LHCN-M2 (cell line): ENCODE data around the gene SEPTIN11. TPM values are rescaled to one million over a fixed set of nuclear protein-coding genes. Genes with fewer than 3 reads are reported as not detected.
"Not testable (repeated sequence)": the region's sequence is repeated elsewhere in the genome, so short reads cannot be mapped to it uniquely, and the experiment has no call there.

Source experiments
- DNase-seq: peaks from one replicate; pipeline ENCODE4 v3.0.0-alpha.2; 2012; ENCODE audit warnings: low read depth
- total RNA-seq: library from RNA; depleted of rRNA; stranded (reverse); fragments of >200 nt; gene quantifications from 2 replicates; pipeline ENCODE4 v1.2.3, GENCODE V29; 2014

The SEPTIN11 gene
- total RNA-seq, 1 experiment from 2014 or later, result 202 TPM

GRCh38 chr4:76952071-76952470 lies 2.5 kb downstream of the SEPTIN11 start:
- DNase-seq, result no peak

- DNase-seq, result no peak
Measured at GRCh38 chr4:76952656-76953582, 3.4 kb downstream of the SEPTIN11 start.

GRCh38 chr4:76953956-76954355 lies 4.4 kb downstream of the SEPTIN11 start:
- no peak for DNase-seq

- peak; percentile 43 for DNase-seq
Measured at GRCh38 chr4:76954489-76954888, 4.9 kb downstream of the SEPTIN11 start.

GRCh38 chr4:76955182-76955581 lies 5.6 kb downstream of the SEPTIN11 start:
- DNase-seq, result no peak

- DNase-seq, result peak; percentile 41
Measured at GRCh38 chr4:76957004-76957738, 7.6 kb downstream of the SEPTIN11 start.

GRCh38 chr4:76958891-76959290 lies 9.3 kb downstream of the SEPTIN11 start:
- no peak for DNase-seq

- no peak for DNase-seq
Measured at GRCh38 chr4:76960014-76960413, 10.5 kb downstream of the SEPTIN11 start.

- no peak for DNase-seq
Measured at GRCh38 chr4:76962406-76963130, 13.0 kb downstream of the SEPTIN11 start.

GRCh38 chr4:76963131-76963750 lies 13.7 kb downstream of the SEPTIN11 start:
- no peak for DNase-seq

- not testable (repeated sequence) for DNase-seq
Measured at GRCh38 chr4:76963927-76964326, 14.4 kb downstream of the SEPTIN11 start.

- DNase-seq, result no peak
Measured at GRCh38 chr4:76964769-76965168, 15.2 kb downstream of the SEPTIN11 start.

- DNase-seq, result no peak
Measured at GRCh38 chr4:76965866-76966579, 16.5 kb downstream of the SEPTIN11 start.

GRCh38 chr4:76968937-76969336 lies 19.4 kb downstream of the SEPTIN11 start:
- DNase-seq, result no peak

- DNase-seq, result no peak
Measured at GRCh38 chr4:76969495-76969894, 19.9 kb downstream of the SEPTIN11 start.

GRCh38 chr4:76969941-76970529 lies 20.5 kb downstream of the SEPTIN11 start:
- no peak for DNase-seq

- DNase-seq, result no peak
Measured at GRCh38 chr4:76972306-76972705, 22.8 kb downstream of the SEPTIN11 start.

GRCh38 chr4:76974150-76974549 lies 24.6 kb downstream of the SEPTIN11 start:
- DNase-seq, result peak; percentile 82

- no peak for DNase-seq
Measured at GRCh38 chr4:76977113-76977512, 27.6 kb downstream of the SEPTIN11 start.

- peak; percentile 89 for DNase-seq
Measured at GRCh38 chr4:76977736-76978350, 28.3 kb downstream of the SEPTIN11 start.
